Spinal cord (tissue), 10 donors: ENCODE data around the gene TGFA. TPM values are rescaled to one million over a fixed set of nuclear protein-coding genes. Genes with fewer than 3 reads are reported as not detected.

Source experiments
- DNase-seq, 6 donors: peaks; one replicate each; pipeline versions ENCODE4 v3.0.0 to v3.0.0-alpha.2; 2013 to 2015; ENCODE audit warnings: low spot score in 6 of 6, low read depth in 4 of 6
- H3K27ac ChIP-seq: one replicate; pipeline ENCODE4 v1.5.1; 2013; ENCODE audit warnings: low read depth, low read length, control low read depth
- H3K27me3 ChIP-seq: one replicate; pipeline ENCODE4 v1.6.1; 2013; ENCODE audit warnings: low read length; ENCODE audit not compliant: control insufficient read depth, insufficient read depth
- H3K36me3 ChIP-seq: one replicate; pipeline ENCODE4 v1.6.1; 2013; ENCODE audit warnings: low read length; ENCODE audit not compliant: control insufficient read depth, insufficient read depth
- H3K4me1 ChIP-seq: one replicate; pipeline ENCODE4 v1.6.1; 2013; ENCODE audit warnings: low read length; ENCODE audit not compliant: control insufficient read depth, insufficient read depth
- H3K4me3 ChIP-seq: one replicate; pipeline ENCODE4 v1.5.1; 2013; ENCODE audit warnings: low read depth, low read length, control low read depth
- H3K9me3 ChIP-seq: one replicate; pipeline ENCODE4 v1.6.1; 2013; ENCODE audit warnings: low read length; ENCODE audit not compliant: control insufficient read depth, insufficient read depth
- WGBS: methylation state at CpG from one replicate; pipeline ENCODE4 v1.1.5; 2013; ENCODE audit warnings: missing lambda C conversion rate; ENCODE audit not compliant: insufficient coverage; 5-methylcytosine and 5-hydroxymethylcytosine counted together
- polyA plus RNA-seq, 2 donors: library from polyadenylated mRNA; unstranded; fragments of 120-200 nt; gene quantifications; one replicate each; pipeline ENCODE4 v1.2.1, GENCODE V29; 2013; ENCODE audit not compliant: insufficient read length in 2 of 2
- total RNA-seq, 2 donors: library from RNA; depleted of rRNA in 1 of 2; stranded (reverse); fragments of 120-200 nt in 1 of 2; fragments of >200 nt in 1 of 2; gene quantifications; one replicate each; pipeline versions ENCODE4 v1.2.3 to v1.2.4, GENCODE V29; 2013 to 2014
- donor health status: healthy.

TGFA gene
- total and polyA plus RNA-seq, 4 donors = 7.8 to 39.6 (median 23.0) TPM

- Histone ChIP-seq H3K27ac (no peak overlapping the region), H3K36me3 (peaks cover 18% of the 10 kb centered on the region), H3K27me3 (no peaks in the 10 kb centered on the region), H3K4me3 (no peak overlapping the region), H3K4me1 (peaks cover 2% of the 10 kb centered on the region), H3K9me3 (no peaks in the 10 kb centered on the region)
- DNase-seq = peak in 1 of 6 donors; percentile 40
- WGBS = 89% methylated on average over 1 of the region's 4 CpGs
Observed at GRCh38 chr2:70463997-70464396, 89.6 kb downstream of the TGFA start.

GRCh38 chr2:70463581-70463980 lies 90.0 kb downstream of the TGFA start:
- Histone ChIP-seq H3K27ac (no peak overlapping the region), H3K4me1 (peaks cover 2% of the 10 kb centered on the region), H3K4me3 (no peak overlapping the region), H3K27me3 (no peaks in the 10 kb centered on the region), H3K36me3 (peaks cover 18% of the 10 kb centered on the region), H3K9me3 (no peaks in the 10 kb centered on the region)
- DNase-seq = no peak
- no CpG with 5 or more reads among the region's 3 CpGs for WGBS

GRCh38 chr2:70461981-70462876 lies 91.4 kb downstream of the TGFA start:
- Histone ChIP-seq H3K36me3 (peaks cover 21% of the 10 kb centered on the region), H3K27me3 (no peaks in the 10 kb centered on the region), H3K4me1 (peaks cover 2% of the 10 kb centered on the region), H3K27ac (no peak overlapping the region), H3K4me3 (no peak overlapping the region), H3K9me3 (no peaks in the 10 kb centered on the region)
- DNase-seq = no peak
- WGBS = 86% methylated on average over 12 of the region's 14 CpGs

- no peak overlapping the region for H3K4me3 ChIP-seq
- DNase-seq = no peak
- H3K27me3 ChIP-seq = no peaks in the 10 kb centered on the region
- peaks cover 21% of the 10 kb centered on the region for H3K36me3 ChIP-seq
- H3K4me1 ChIP-seq = peaks cover 3% of the 10 kb centered on the region
- no peaks in the 10 kb centered on the region for H3K9me3 ChIP-seq
- H3K27ac ChIP-seq = no peak overlapping the region
- WGBS = 75% methylated on average over 2 of the region's 4 CpGs
Observed at GRCh38 chr2:70461414-70461813, 92.2 kb downstream of the TGFA start.

- no peak overlapping the region for H3K27ac ChIP-seq
- 80% methylated on average over 1 of the region's 3 CpGs for WGBS
- no peaks in the 10 kb centered on the region for H3K9me3 ChIP-seq
- no peak for DNase-seq
- H3K4me1 ChIP-seq = peaks cover 8% of the 10 kb centered on the region
- peaks cover 30% of the 10 kb centered on the region for H3K36me3 ChIP-seq
- H3K4me3 ChIP-seq = no peak overlapping the region
- H3K27me3 ChIP-seq = no peaks in the 10 kb centered on the region
Observed at GRCh38 chr2:70460333-70460732, 93.3 kb downstream of the TGFA start.

- H3K36me3 ChIP-seq = peaks cover 27% of the 10 kb centered on the region
- H3K9me3 ChIP-seq = no peaks in the 10 kb centered on the region
- H3K27me3 ChIP-seq = no peaks in the 10 kb centered on the region
- H3K4me1 ChIP-seq = peaks cover 8% of the 10 kb centered on the region
- DNase-seq = no peak
- H3K4me3 ChIP-seq = no peak overlapping the region
- H3K27ac ChIP-seq = no peak overlapping the region
- 72% methylated on average over 5 of the region's 5 CpGs for WGBS
Observed at GRCh38 chr2:70458661-70459060, 95.0 kb downstream of the TGFA start.

- H3K36me3 ChIP-seq = peaks cover 16% of the 10 kb centered on the region
- 100% methylated on average over 3 of the region's 10 CpGs for WGBS
- no peak overlapping the region for H3K4me3 ChIP-seq
Observed at GRCh38 chr2:70456585-70457495, 96.8 kb downstream of the TGFA start.

GRCh38 chr2:70454936-70455544 lies 98.6 kb downstream of the TGFA start:
- DNase-seq = no peak
- Histone ChIP-seq H3K27ac (no peak overlapping the region), H3K36me3 (peaks cover 16% of the 10 kb centered on the region), H3K4me3 (no peak overlapping the region), H3K27me3 (no peaks in the 10 kb centered on the region), H3K4me1 (peaks cover 6% of the 10 kb centered on the region), H3K9me3 (no peaks in the 10 kb centered on the region)
- 90% methylated on average over 3 of the region's 3 CpGs for WGBS

More at GRCh38 chr2:70456585-70457495, 96.8 kb downstream of the TGFA start:
- Histone ChIP-seq H3K4me1 (peaks cover 6% of the 10 kb centered on the region), H3K27ac (no peak overlapping the region), H3K27me3 (no peaks in the 10 kb centered on the region), H3K9me3 (no peaks in the 10 kb centered on the region)
- no peak for DNase-seq

- no peaks in the 10 kb centered on the region for H3K4me1 ChIP-seq
- WGBS = 88% methylated on average over 7 of the region's 7 CpGs
- H3K27me3 ChIP-seq = no peaks in the 10 kb centered on the region
- H3K4me3 ChIP-seq = no peak overlapping the region
- peaks cover 6% of the 10 kb centered on the region for H3K36me3 ChIP-seq
- DNase-seq = no peak
- H3K27ac ChIP-seq = no peak overlapping the region
- H3K9me3 ChIP-seq = no peaks in the 10 kb centered on the region
Observed at GRCh38 chr2:70450641-70451250, 102.9 kb downstream of the TGFA start.
